GM23338 (cell line): ENCODE data around the gene DEFB127. TPM values are rescaled to one million over a fixed set of nuclear protein-coding genes. Genes with fewer than 3 reads are reported as not detected.

ENCODE experiments used
- ATAC-seq: fragments of 200-7000 bp; cut with Tn5 transposase; 3 replicates; pipeline ENCODE4 v1.9.1; 2020
- DNase-seq: peaks from one replicate; pipeline ENCODE4 v3.0.0-alpha.2; 2015; ENCODE audit warnings: low spot score
- H2AFZ ChIP-seq: fragments of 200-600 bp; sonication (generic); 2 replicates; pipeline ENCODE4 v1.8.0; 2016; ENCODE audit warnings: antibody characterized with exemption, mild to moderate bottlenecking, moderate library complexity
- H3F3A ChIP-seq: fragments of 200-600 bp; sonication (generic); replicated peaks from 2 replicates; pipeline ENCODE4 v1.8.0; 2017; ENCODE audit warnings: antibody characterized with exemption, mixed run types, low read depth
- H3K27ac ChIP-seq: fragments of 200-600 bp; sonication (generic); 2 replicates; pipeline ENCODE4 v1.6.1; 2016; ENCODE audit warnings: low read depth
- H3K27me3 ChIP-seq: fragments of 200-600 bp; sonication (generic); 2 replicates; pipeline ENCODE4 v1.8.0; 2016; ENCODE audit warnings: mild to moderate bottlenecking, mixed run types, moderate library complexity; ENCODE audit not compliant: insufficient read depth
- H3K36me3 ChIP-seq: fragments of 200-600 bp; sonication (generic); 2 replicates; pipeline ENCODE4 v1.8.0; 2016; ENCODE audit warnings: mild to moderate bottlenecking; ENCODE audit not compliant: insufficient read depth
- H3K4me1 ChIP-seq: fragments of 200-600 bp; sonication (generic); 2 replicates; pipeline ENCODE4 v1.8.0; 2016; ENCODE audit warnings: mild to moderate bottlenecking, moderate library complexity; ENCODE audit not compliant: insufficient read depth
- H3K4me2 ChIP-seq: fragments of 200-600 bp; sonication (generic); 2 replicates; pipeline ENCODE4 v1.7.1; 2017; ENCODE audit warnings: mixed run types
- H3K4me3 ChIP-seq: fragments of 200-600 bp; sonication (generic); 2 replicates; pipeline ENCODE4 v1.6.1; 2016; ENCODE audit warnings: mixed run types
- H3K79me2 ChIP-seq: fragments of 200-600 bp; sonication (generic); replicated peaks from 2 replicates; pipeline ENCODE4 v1.8.0; 2017; ENCODE audit warnings: mild to moderate bottlenecking; ENCODE audit not compliant: insufficient read depth
- H3K9me2 ChIP-seq: fragments of 200-600 bp; sonication (generic); 2 replicates; pipeline ENCODE4 v1.8.0; 2017; ENCODE audit not compliant: insufficient read depth
- H4K20me1 ChIP-seq: fragments of 200-600 bp; sonication (generic); replicated peaks from 2 replicates; pipeline ENCODE4 v1.8.0; 2017; ENCODE audit warnings: mild to moderate bottlenecking; ENCODE audit not compliant: insufficient read depth
- H3K27ac Mint-ChIP-seq: 2 replicates; pipeline ENCODE4 v1.8.0; 2020; ENCODE audit warnings: inconsistent platforms, mild to moderate bottlenecking, moderate library complexity, mixed read lengths
- H3K27me3 Mint-ChIP-seq: 3 replicates; pipeline ENCODE4 v1.8.0; 2022; ENCODE audit warnings: low read depth, mild to moderate bottlenecking, moderate library complexity, mixed read lengths, inconsistent platforms; ENCODE audit not compliant: insufficient read depth, poor library complexity
- H3K36me3 Mint-ChIP-seq: 3 replicates; pipeline ENCODE4 v1.8.0; 2021; ENCODE audit warnings: low read depth, mild to moderate bottlenecking, inconsistent platforms, moderate library complexity, mixed read lengths
- H3K4me1 Mint-ChIP-seq: 3 replicates; pipeline ENCODE4 v1.8.0; 2020; ENCODE audit warnings: mild to moderate bottlenecking, inconsistent platforms, mixed read lengths
- H3K4me3 Mint-ChIP-seq: 3 replicates; pipeline ENCODE4 v1.8.0; 2021; ENCODE audit warnings: moderate library complexity, mild to moderate bottlenecking, inconsistent platforms, mixed read lengths
- H3K9me3 Mint-ChIP-seq: 3 replicates; pipeline ENCODE4 v1.8.0; 2020; ENCODE audit warnings: moderate library complexity, mild to moderate bottlenecking, inconsistent platforms, mixed read lengths
- CREB1 ChIP-seq: fragments of 250-450 bp; sonication (Bioruptor Pico); IDR thresholded peaks from 2 replicates; pipeline ENCODE4 v1.5.0; 2020; ENCODE audit warnings: low read depth, mild to moderate bottlenecking, moderate library complexity
- CTCF ChIP-seq, 2 experiments: fragments of 200-600 bp in 1 of 2; sonication (generic) in 1 of 2; conservative IDR thresholded peaks; 2 replicates each; pipeline versions ENCODE4 v1.5.1 to v1.6.1; 2016 to 2017; ENCODE audit warnings: antibody characterized with exemption in 2 of 2, low read depth in 2 of 2, mild to moderate bottlenecking in 2 of 2, moderate library complexity in 1 of 2
- EZH2 ChIP-seq: fragments of 200-600 bp; sonication (generic); IDR thresholded peaks from one replicate; pipeline ENCODE4 v1.8.0; 2017; ENCODE audit warnings: antibody characterized with exemption, mild to moderate bottlenecking, low read depth; ENCODE audit not compliant: unreplicated experiment
- EZH2phosphoT487 ChIP-seq: fragments of 200-600 bp; sonication (generic); IDR thresholded peaks from one replicate; pipeline ENCODE4 v1.8.1; 2018; ENCODE audit warnings: antibody characterized with exemption; ENCODE audit not compliant: unreplicated experiment
- JUNB ChIP-seq: IDR thresholded peaks from one replicate; pipeline ENCODE4 v1.6.1; 2016; ENCODE audit warnings: antibody characterized with exemption; ENCODE audit not compliant: unreplicated experiment
- NANOG ChIP-seq: IDR thresholded peaks from 2 replicates; pipeline ENCODE4 v1.6.1; 2016; ENCODE audit warnings: antibody characterized with exemption, borderline replicate concordance
- POLR2AphosphoS5 ChIP-seq: IDR thresholded peaks from 2 replicates; pipeline ENCODE4 v1.6.1; 2016; ENCODE audit warnings: antibody characterized with exemption, low read depth
- STAT1 ChIP-seq: IDR thresholded peaks from one replicate; pipeline ENCODE4 v1.6.1; 2016; ENCODE audit warnings: antibody characterized with exemption; ENCODE audit not compliant: unreplicated experiment
- ZNF114 ChIP-seq: fragments of 250-450 bp; sonication (Bioruptor Pico); IDR thresholded peaks from 2 replicates; pipeline ENCODE4 v1.5.0; 2020; ENCODE audit warnings: mild to moderate bottlenecking, moderate library complexity
- ZNF331 ChIP-seq: fragments of 250-450 bp; sonication (Bioruptor Pico); IDR thresholded peaks from 2 replicates; pipeline ENCODE4 v1.5.0; 2020; ENCODE audit warnings: low read depth, mild to moderate bottlenecking, moderate library complexity
- long read RNA-seq: library from polyadenylated mRNA; unstranded; transcript quantifications from one replicate; pipeline ENCODE4 v2.0.0, GENCODE V29; 2020; ENCODE audit not compliant: unreplicated experiment
- polyA plus RNA-seq: library from polyadenylated mRNA; unstranded; fragments of >200 nt; fragmentation: Nextera tagmentation; extraction: Ambion mirVana; gene quantifications from 2 replicates; pipeline ENCODE4 v1.2.1, GENCODE V29; 2016
- total RNA-seq: library from RNA; depleted of rRNA; stranded (reverse); fragments of >200 nt; shearing (Covaris generic); gene quantifications from 2 replicates; pipeline ENCODE4 v1.2.3, GENCODE V29; 2014; rRNA removed
- TF ChIP-seq, protein P1 (sequence below): IDR thresholded peaks from one replicate; pipeline ENCODE4 v1.6.1; 2018; ENCODE audit warnings: antibody characterized with exemption; ENCODE audit not compliant: unreplicated experiment
- TF ChIP-seq, protein P2 (sequence below): fragments of 250-450 bp; sonication (Bioruptor Pico); IDR thresholded peaks from 2 replicates; pipeline ENCODE4 v1.5.0; 2020; ENCODE audit warnings: mild to moderate bottlenecking, moderate library complexity
- TF ChIP-seq, protein P3 (sequence below): IDR thresholded peaks from 2 replicates; pipeline ENCODE4 v1.6.1; 2016; ENCODE audit warnings: antibody characterized with exemption

Gene DEFB127, protein sequence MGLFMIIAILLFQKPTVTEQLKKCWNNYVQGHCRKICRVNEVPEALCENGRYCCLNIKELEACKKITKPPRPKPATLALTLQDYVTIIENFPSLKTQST
- not detected in 2 replicates for total RNA-seq
- polyA plus RNA-seq: not detected in 2 replicates
- long read RNA-seq: 0 reads

DNA sequence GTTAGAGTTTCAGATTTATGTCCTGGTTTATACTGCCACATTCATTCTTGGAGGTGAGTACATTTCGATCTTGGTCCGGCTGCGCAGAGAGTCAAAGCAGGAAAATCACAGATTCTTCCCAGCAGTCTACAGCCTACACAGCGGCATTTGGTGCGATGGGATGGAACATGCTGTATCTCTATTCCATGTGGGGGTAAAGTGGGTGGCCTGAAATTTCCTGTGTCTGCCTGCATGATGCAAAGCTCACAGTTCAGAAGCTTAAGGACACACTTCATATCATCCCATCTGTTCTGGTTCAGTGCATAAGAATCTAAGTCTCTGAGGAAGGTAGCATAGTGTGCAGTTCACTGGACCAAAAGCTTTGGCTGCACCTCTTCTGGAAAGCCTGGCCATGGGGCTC lies at the start of gene DEFB127:
Gene DEFB127, plus strand, starts transcription at position 301 of the 400 bp plus-strand sequence. Its CDS starts 91 bp downstream, at position 392.
- H3K27me3 ChIP-seq: peaks cover 15% of the 10 kb centered on the region
- H4K20me1 ChIP-seq: no peaks in the 10 kb centered on the region
- Mint-ChIP-seq H3K27ac (no peak within 1 kb of the TSS), H3K27me3 (peaks cover 6% of the 10 kb centered on the region), H3K9me3 (no peaks in the 10 kb centered on the region), H3K36me3 (no peaks in the 10 kb centered on the region), H3K4me1 (no peaks in the 10 kb centered on the region), H3K4me3 (no peak within 1 kb of the TSS)
- no peak for DNase-seq
- no peaks in the 10 kb centered on the region for H3F3A ChIP-seq
- H3K4me2 ChIP-seq: no peak within 1 kb of the TSS
- H2AFZ ChIP-seq: no peak within 1 kb of the TSS
- H3K4me1 ChIP-seq: no peaks in the 10 kb centered on the region
- H3K79me2 ChIP-seq: no peaks in the 10 kb centered on the region
- TF ChIP-seq, protein P1, sequence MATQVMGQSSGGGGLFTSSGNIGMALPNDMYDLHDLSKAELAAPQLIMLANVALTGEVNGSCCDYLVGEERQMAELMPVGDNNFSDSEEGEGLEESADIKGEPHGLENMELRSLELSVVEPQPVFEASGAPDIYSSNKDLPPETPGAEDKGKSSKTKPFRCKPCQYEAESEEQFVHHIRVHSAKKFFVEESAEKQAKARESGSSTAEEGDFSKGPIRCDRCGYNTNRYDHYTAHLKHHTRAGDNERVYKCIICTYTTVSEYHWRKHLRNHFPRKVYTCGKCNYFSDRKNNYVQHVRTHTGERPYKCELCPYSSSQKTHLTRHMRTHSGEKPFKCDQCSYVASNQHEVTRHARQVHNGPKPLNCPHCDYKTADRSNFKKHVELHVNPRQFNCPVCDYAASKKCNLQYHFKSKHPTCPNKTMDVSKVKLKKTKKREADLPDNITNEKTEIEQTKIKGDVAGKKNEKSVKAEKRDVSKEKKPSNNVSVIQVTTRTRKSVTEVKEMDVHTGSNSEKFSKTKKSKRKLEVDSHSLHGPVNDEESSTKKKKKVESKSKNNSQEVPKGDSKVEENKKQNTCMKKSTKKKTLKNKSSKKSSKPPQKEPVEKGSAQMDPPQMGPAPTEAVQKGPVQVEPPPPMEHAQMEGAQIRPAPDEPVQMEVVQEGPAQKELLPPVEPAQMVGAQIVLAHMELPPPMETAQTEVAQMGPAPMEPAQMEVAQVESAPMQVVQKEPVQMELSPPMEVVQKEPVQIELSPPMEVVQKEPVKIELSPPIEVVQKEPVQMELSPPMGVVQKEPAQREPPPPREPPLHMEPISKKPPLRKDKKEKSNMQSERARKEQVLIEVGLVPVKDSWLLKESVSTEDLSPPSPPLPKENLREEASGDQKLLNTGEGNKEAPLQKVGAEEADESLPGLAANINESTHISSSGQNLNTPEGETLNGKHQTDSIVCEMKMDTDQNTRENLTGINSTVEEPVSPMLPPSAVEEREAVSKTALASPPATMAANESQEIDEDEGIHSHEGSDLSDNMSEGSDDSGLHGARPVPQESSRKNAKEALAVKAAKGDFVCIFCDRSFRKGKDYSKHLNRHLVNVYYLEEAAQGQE: no peak
- TF ChIP-seq ZNF114 (CRISPR knock-in tag) (no peak), POLR2AphosphoS5 (no peak), CTCF (conservative IDR thresholded peaks at IDR 0.05; ENCODE audit: low read depth in 2 of 2) (no peak), NANOG (no peak), STAT1 (no peak), CREB1 (CRISPR knock-in tag) (no peak), ZNF331 (no peak), EZH2phosphoT487 (no peak), JUNB (no peak), EZH2 (no peak)
- TF ChIP-seq, protein P2, sequence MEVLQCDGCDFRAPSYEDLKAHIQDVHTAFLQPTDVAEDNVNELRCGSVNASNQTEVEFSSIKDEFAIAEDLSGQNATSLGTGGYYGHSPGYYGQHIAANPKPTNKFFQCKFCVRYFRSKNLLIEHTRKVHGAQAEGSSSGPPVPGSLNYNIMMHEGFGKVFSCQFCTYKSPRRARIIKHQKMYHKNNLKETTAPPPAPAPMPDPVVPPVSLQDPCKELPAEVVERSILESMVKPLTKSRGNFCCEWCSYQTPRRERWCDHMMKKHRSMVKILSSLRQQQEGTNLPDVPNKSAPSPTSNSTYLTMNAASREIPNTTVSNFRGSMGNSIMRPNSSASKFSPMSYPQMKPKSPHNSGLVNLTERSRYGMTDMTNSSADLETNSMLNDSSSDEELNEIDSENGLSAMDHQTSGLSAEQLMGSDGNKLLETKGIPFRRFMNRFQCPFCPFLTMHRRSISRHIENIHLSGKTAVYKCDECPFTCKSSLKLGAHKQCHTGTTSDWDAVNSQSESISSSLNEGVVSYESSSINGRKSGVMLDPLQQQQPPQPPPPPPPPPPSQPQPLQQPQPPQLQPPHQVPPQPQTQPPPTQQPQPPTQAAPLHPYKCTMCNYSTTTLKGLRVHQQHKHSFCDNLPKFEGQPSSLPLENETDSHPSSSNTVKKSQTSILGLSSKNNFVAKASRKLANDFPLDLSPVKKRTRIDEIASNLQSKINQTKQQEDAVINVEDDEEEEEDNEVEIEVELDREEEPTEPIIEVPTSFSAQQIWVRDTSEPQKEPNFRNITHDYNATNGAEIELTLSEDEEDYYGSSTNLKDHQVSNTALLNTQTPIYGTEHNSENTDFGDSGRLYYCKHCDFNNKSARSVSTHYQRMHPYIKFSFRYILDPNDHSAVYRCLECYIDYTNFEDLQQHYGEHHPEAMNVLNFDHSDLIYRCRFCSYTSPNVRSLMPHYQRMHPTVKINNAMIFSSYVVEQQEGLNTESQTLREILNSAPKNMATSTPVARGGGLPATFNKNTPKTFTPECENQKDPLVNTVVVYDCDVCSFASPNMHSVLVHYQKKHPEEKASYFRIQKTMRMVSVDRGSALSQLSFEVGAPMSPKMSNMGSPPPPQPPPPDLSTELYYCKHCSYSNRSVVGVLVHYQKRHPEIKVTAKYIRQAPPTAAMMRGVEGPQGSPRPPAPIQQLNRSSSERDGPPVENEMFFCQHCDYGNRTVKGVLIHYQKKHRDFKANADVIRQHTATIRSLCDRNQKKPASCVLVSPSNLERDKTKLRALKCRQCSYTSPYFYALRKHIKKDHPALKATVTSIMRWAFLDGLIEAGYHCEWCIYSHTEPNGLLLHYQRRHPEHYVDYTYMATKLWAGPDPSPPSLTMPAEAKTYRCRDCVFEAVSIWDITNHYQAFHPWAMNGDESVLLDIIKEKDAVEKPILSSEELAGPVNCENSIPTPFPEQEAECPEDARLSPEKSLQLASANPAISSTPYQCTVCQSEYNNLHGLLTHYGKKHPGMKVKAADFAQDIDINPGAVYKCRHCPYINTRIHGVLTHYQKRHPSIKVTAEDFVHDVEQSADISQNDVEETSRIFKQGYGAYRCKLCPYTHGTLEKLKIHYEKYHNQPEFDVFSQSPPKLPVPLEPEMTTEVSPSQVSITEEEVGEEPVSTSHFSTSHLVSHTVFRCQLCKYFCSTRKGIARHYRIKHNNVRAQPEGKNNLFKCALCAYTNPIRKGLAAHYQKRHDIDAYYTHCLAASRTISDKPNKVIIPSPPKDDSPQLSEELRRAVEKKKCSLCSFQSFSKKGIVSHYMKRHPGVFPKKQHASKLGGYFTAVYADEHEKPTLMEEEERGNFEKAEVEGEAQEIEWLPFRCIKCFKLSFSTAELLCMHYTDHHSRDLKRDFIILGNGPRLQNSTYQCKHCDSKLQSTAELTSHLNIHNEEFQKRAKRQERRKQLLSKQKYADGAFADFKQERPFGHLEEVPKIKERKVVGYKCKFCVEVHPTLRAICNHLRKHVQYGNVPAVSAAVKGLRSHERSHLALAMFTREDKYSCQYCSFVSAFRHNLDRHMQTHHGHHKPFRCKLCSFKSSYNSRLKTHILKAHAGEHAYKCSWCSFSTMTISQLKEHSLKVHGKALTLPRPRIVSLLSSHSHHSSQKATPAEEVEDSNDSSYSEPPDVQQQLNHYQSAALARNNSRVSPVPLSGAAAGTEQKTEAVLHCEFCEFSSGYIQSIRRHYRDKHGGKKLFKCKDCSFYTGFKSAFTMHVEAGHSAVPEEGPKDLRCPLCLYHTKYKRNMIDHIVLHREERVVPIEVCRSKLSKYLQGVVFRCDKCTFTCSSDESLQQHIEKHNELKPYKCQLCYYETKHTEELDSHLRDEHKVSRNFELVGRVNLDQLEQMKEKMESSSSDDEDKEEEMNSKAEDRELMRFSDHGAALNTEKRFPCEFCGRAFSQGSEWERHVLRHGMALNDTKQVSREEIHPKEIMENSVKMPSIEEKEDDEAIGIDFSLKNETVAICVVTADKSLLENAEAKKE (CRISPR knock-in tag): no peak
- TF ChIP-seq, protein P3, sequence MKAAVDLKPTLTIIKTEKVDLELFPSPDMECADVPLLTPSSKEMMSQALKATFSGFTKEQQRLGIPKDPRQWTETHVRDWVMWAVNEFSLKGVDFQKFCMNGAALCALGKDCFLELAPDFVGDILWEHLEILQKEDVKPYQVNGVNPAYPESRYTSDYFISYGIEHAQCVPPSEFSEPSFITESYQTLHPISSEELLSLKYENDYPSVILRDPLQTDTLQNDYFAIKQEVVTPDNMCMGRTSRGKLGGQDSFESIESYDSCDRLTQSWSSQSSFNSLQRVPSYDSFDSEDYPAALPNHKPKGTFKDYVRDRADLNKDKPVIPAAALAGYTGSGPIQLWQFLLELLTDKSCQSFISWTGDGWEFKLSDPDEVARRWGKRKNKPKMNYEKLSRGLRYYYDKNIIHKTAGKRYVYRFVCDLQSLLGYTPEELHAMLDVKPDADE: no peak
- H3K4me3 ChIP-seq: no peak within 1 kb of the TSS
- H3K9me2 ChIP-seq: no peaks in the 10 kb centered on the region; the same call in 1 of the 2 replicates
- ATAC-seq: no peak
- H3K27ac ChIP-seq: no peak within 1 kb of the TSS
- H3K36me3 ChIP-seq: no peaks in the 10 kb centered on the region
